Embryonic facial prominence (tissue), 1 donor: ENCODE data around the gene C1QB.

Source experiments
- DNase-seq: peaks from one replicate; pipeline ENCODE4 v3.0.0-alpha.2; 2016; ENCODE audit errors: extremely low spot score

The C1QB gene

GRCh38 chr1:22633697-22634463, 19.2 kb upstream of the C1QB start:
- no peak for DNase-seq

- no peak for DNase-seq
Observed at GRCh38 chr1:22635436-22635835, 17.6 kb upstream of the C1QB start.

- DNase-seq: no peak
Observed at GRCh38 chr1:22636353-22636752, 16.7 kb upstream of the C1QB start, which contains the start of gene C1QA. Gene C1QA (plus strand): TSS chr1:22636628. CDS start chr1:22637617, 989 bp downstream.

GRCh38 chr1:22636927-22637326, 16.1 kb upstream of the C1QB start:
- no peak for DNase-seq

- no peak for DNase-seq
Observed at GRCh38 chr1:22637907-22638445, 15.1 kb upstream of the C1QB start.

- DNase-seq: no peak
Observed at GRCh38 chr1:22638476-22639234, 14.4 kb upstream of the C1QB start.

GRCh38 chr1:22639286-22639685, 13.8 kb upstream of the C1QB start:
- no peak for DNase-seq

GRCh38 chr1:22641247-22641646, 11.8 kb upstream of the C1QB start:
- DNase-seq: no peak

- DNase-seq: peak; percentile 22
Observed at GRCh38 chr1:22641906-22642636, 11.0 kb upstream of the C1QB start.

GRCh38 chr1:22643381-22643780, 9.7 kb upstream of the C1QB start, which contains the start of gene C1QC:
Gene C1QC (plus strand): TSS chr1:22643633. CDS start chr1:22644024, 391 bp downstream.
- DNase-seq: no peak

- no peak for DNase-seq
Observed at GRCh38 chr1:22643928-22644327, 9.1 kb upstream of the C1QB start.

GRCh38 chr1:22645931-22646330, 7.1 kb upstream of the C1QB start:
- no peak for DNase-seq

GRCh38 chr1:22646384-22646783, 6.7 kb upstream of the C1QB start:
- DNase-seq: no peak

- DNase-seq: no peak
Observed at GRCh38 chr1:22650089-22650693, 2.8 kb upstream of the C1QB start.

- DNase-seq: no peak
Observed at GRCh38 chr1:22651941-22652856, 837 bp upstream of the C1QB start.

- no peak for DNase-seq
Observed at GRCh38 chr1:22654692-22655091, 1.7 kb downstream of the C1QB start.

- DNase-seq: no peak
Observed at GRCh38 chr1:22658385-22659163, 5.5 kb downstream of the C1QB start.

- DNase-seq: no peak
Observed at GRCh38 chr1:22660716-22661241, 7.7 kb downstream of the C1QB start.

- DNase-seq: no peak
Observed at GRCh38 chr1:22661880-22662279, 8.8 kb downstream of the C1QB start.
